Measurements from ENCODE around the gene FBXL19.
A peak's percentile ranks its signal among the peaks of the same experiment; 100 is the strongest.

Gene FBXL19

DNA sequence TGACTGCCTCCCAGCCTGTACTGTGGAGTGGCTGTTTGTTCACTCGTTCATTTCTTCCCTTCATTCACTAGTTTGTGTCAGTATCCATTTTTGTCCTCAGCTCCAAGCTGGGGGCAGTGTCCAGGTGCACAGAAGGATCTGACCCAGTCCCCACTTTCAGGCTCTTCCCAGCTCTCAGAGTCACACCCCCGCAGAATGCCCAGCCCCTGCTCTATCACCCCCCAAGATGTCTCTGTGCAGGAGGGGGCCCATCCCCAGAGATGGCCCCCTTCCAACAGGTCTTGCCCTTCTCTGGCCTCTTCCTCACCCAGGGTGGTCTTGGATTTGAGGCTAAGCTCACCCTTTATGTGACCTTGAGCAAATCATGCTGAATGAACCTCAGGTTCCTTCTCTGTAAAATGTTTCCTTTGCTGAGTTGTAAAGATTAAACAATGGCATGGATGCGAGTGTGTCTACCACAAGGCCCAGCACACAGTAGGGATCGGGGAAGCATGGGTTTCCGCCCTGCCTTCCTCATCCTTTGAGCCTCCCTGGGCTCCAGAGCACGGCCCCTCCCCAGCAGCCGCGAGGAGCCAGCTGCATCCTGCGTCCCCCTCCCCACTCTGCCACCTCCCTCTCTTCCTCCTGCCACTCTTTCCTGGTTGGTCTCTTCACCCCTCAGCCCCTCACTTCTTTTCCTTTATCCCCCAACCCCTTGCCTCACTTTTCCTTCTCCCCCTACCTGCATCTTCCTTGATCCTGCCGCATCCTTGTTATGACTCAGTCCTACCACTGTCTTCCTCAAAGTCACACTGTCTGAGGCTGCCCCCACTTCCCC is 2.8 kb downstream of the FBXL19 start:
- TF ChIP-seq, protein P1, sequence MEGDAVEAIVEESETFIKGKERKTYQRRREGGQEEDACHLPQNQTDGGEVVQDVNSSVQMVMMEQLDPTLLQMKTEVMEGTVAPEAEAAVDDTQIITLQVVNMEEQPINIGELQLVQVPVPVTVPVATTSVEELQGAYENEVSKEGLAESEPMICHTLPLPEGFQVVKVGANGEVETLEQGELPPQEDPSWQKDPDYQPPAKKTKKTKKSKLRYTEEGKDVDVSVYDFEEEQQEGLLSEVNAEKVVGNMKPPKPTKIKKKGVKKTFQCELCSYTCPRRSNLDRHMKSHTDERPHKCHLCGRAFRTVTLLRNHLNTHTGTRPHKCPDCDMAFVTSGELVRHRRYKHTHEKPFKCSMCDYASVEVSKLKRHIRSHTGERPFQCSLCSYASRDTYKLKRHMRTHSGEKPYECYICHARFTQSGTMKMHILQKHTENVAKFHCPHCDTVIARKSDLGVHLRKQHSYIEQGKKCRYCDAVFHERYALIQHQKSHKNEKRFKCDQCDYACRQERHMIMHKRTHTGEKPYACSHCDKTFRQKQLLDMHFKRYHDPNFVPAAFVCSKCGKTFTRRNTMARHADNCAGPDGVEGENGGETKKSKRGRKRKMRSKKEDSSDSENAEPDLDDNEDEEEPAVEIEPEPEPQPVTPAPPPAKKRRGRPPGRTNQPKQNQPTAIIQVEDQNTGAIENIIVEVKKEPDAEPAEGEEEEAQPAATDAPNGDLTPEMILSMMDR (IDR thresholded peaks at IDR 0.05; ENCODE audit: low read depth, low read length, poor library complexity, severe bottlenecking), result no peak
- no peak for TF ChIP-seq EZH2phosphoT487 (IDR thresholded peaks at IDR 0.05; ENCODE audit: borderline replicate concordance, low read length)
- Histone ChIP-seq H4K20me1 (ENCODE audit: control insufficient read depth, insufficient read depth, low read depth, low read length) (no peaks in the 10 kb centered on the region), H3K4me3 (ENCODE audit: low read length) (no peak overlapping the region), H3K27ac (ENCODE audit: low read depth, low read length) (no peak overlapping the region), H3F3A (ENCODE audit: control insufficient read depth, insufficient read depth) (peaks cover 4% of the 10 kb centered on the region; the same call in 1 of the 2 replicates), H3K9me3 (ENCODE audit: control insufficient read depth, insufficient read depth, low read length) (no peaks in the 10 kb centered on the region), H3K27me3 (ENCODE audit: control insufficient read depth, low read length) (no peaks in the 10 kb centered on the region), H3K4me2 (ENCODE audit: low read length) (no peak overlapping the region), H3K79me2 (ENCODE audit: control insufficient read depth, low read length) (peaks cover 17% of the 10 kb centered on the region), H3K9me2 (replicated peaks; ENCODE audit: control insufficient read depth, low read length) (no peaks in the 10 kb centered on the region), H3K4me1 (ENCODE audit: control insufficient read depth, low read length) (peaks cover 33% of the 10 kb centered on the region), H3K36me3 (ENCODE audit: control insufficient read depth, low read length) (peaks cover 35% of the 10 kb centered on the region)

DNA sequence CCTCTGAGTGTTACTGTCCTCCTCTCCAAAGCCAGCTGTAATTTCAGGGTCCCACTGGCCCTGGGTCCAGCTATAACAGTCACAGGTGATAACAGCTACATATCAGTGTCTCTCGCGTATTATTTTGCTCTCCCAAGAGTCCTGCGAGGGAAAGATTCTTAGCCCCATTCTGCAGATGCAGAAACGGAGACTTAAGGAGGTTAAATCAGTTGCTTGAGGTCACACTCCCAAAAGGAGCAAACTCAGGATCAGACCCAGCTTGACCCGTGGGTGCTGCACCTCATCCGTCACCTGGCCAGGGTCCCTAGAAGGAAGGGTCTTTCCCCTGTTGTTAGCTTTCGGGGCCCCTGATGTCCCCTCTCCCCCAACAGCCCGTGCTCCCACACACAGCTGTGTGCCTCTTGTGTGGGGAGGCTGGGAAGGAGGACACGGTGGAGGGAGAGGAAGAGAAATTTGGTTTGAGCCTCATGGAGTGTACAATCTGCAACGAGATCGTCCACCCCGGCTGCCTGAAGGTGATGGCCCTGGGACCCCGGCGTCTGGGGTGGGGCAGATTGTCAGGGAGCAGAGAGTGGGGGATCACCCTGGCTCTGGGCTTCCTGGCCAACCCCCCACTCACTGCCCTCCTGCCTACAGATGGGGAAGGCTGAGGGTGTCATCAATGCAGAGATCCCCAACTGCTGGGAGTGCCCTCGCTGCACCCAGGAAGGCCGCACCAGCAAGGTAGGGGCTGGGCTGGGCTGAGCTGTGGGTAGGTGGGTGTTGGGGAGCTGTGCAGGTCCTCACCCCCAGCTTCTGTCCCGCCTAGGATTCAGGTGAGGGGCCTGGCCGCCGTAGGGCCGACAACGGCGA is 3.8 kb downstream of the FBXL19 start:
- Histone ChIP-seq H3K36me3 (ENCODE audit: control insufficient read depth, low read length) (peaks cover 41% of the 10 kb centered on the region), H3K79me2 (ENCODE audit: control insufficient read depth, low read length) (peaks cover 17% of the 10 kb centered on the region), H3F3A (ENCODE audit: control insufficient read depth, insufficient read depth) (peaks cover 4% of the 10 kb centered on the region; the same call in 1 of the 2 replicates), H3K27ac (ENCODE audit: low read depth, low read length) (no peak overlapping the region), H3K9me2 (replicated peaks; ENCODE audit: control insufficient read depth, low read length) (no peaks in the 10 kb centered on the region), H3K27me3 (ENCODE audit: control insufficient read depth, low read length) (no peaks in the 10 kb centered on the region), H3K4me2 (ENCODE audit: low read length) (peak overlapping the region; percentile 33; the same call in 1 of the 2 replicates), H3K4me1 (ENCODE audit: control insufficient read depth, low read length) (peaks cover 25% of the 10 kb centered on the region), H3K4me3 (ENCODE audit: low read length) (peak overlapping the region; percentile 9; the same call in 1 of the 2 replicates), H3K9me3 (ENCODE audit: control insufficient read depth, insufficient read depth, low read length) (no peaks in the 10 kb centered on the region), H4K20me1 (ENCODE audit: control insufficient read depth, insufficient read depth, low read depth, low read length) (no peaks in the 10 kb centered on the region)
- TF ChIP-seq, protein P1 (IDR thresholded peaks at IDR 0.05; ENCODE audit: low read depth, low read length, poor library complexity, severe bottlenecking), result no peak
- TF ChIP-seq EZH2phosphoT487 (IDR thresholded peaks at IDR 0.05; ENCODE audit: borderline replicate concordance, low read length), result no peak

DNA sequence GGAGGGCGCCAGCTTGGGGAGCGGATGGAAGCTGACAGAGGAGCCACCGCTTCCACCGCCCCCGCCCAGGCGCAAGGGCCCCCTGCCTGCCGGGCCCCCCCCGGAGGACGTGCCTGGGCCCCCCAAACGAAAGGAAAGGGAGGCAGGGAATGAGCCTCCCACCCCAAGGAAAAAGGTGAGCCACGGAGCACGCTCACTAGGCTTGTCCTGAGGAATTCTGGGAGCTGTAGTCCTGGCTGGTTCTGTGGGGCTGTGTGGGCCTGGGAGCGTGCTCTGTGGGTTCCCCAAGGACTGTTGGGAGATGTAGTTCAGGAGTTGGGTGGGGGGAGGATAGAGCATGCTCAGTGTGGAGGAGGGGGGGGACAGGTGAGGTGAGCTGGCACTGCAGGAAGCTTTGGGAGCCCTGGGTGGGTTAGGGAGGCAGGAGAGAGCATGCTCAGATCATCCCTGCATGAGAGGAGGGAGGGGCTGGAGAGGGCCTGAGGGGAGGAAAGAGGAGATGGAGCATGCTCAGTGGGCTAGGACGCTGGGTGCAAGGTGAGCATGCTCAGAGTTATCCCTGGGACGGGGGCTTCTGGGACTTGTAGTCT is 4.5 kb downstream of the FBXL19 start:
- H3K4me2 ChIP-seq (ENCODE audit: low read length), result peak overlapping the region; percentile 33; the same call in 1 of the 2 replicates
- no peak overlapping the region for H3K27ac ChIP-seq (ENCODE audit: low read depth, low read length)

More for the DNA sequence above, 4.5 kb downstream of the FBXL19 start:
- Histone ChIP-seq H3K36me3 (ENCODE audit: control insufficient read depth, low read length) (peaks cover 45% of the 10 kb centered on the region), H3K9me2 (replicated peaks; ENCODE audit: control insufficient read depth, low read length) (no peaks in the 10 kb centered on the region), H3K4me3 (ENCODE audit: low read length) (peak overlapping the region; percentile 9; the same call in 1 of the 2 replicates), H3K9me3 (ENCODE audit: control insufficient read depth, insufficient read depth, low read length) (no peaks in the 10 kb centered on the region), H3F3A (ENCODE audit: control insufficient read depth, insufficient read depth) (peaks cover 4% of the 10 kb centered on the region; the same call in 1 of the 2 replicates), H3K27me3 (ENCODE audit: control insufficient read depth, low read length) (no peaks in the 10 kb centered on the region), H3K79me2 (ENCODE audit: control insufficient read depth, low read length) (peaks cover 17% of the 10 kb centered on the region), H3K4me1 (ENCODE audit: control insufficient read depth, low read length) (peaks cover 25% of the 10 kb centered on the region), H4K20me1 (ENCODE audit: control insufficient read depth, insufficient read depth, low read depth, low read length) (no peaks in the 10 kb centered on the region)
- no peak for TF ChIP-seq EZH2phosphoT487 (IDR thresholded peaks at IDR 0.05; ENCODE audit: borderline replicate concordance, low read length)
- TF ChIP-seq, protein P1 (IDR thresholded peaks at IDR 0.05; ENCODE audit: low read depth, low read length, poor library complexity, severe bottlenecking), result no peak

Measured in DOHH2 (cell line).